GM21737 (cell line): ENCODE results near the gene STAC.

Source experiments
- ATAC-seq: cut with Tn5 transposase; IDR thresholded peaks from one replicate; pipeline ENCODE4 v1.9.1; 2021; ENCODE audit warnings: mild to moderate bottlenecking, moderate library complexity; ENCODE audit not compliant: unreplicated experiment

STAC gene, protein sequence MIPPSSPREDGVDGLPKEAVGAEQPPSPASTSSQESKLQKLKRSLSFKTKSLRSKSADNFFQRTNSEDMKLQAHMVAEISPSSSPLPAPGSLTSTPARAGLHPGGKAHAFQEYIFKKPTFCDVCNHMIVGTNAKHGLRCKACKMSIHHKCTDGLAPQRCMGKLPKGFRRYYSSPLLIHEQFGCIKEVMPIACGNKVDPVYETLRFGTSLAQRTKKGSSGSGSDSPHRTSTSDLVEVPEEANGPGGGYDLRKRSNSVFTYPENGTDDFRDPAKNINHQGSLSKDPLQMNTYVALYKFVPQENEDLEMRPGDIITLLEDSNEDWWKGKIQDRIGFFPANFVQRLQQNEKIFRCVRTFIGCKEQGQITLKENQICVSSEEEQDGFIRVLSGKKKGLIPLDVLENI

DNA sequence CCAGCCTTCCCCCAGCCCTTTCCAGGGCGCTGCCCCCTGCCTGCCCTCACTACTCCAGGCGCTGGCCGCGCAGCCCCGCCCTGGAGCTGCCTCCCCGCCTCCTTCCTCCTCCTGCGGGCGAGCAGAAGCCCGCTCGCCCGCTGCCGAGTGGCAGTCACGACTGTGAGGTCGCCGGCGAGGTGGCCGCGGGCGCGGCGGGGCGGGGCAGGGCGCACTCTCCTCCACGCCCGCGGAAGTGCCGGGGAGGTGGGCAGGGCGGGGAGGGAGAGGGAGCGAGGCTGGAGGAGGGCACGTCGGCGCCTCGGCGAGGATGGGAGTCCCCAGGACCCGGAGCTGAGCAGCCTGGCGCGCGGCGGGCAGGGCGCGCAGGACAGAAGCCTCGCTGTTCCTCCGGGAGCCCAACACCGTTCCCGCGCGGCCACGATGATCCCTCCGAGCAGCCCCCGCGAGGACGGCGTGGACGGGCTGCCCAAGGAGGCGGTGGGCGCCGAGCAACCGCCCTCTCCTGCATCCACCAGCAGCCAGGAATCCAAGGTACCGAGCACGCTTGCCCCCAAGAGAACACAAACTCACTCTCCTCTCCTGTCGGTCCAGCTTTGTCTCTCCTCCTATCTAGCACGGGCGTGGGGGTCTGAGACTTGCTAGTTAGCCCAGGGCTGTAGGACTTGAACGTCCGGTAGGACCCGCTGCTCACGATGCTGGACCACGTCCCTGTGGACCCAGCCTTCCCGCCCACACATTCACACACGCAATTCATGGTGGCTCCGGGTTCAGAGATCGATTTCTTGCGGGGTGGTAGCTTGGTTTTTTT is at the start of gene STAC:
Gene STAC (plus strand): TSS at position 284 of the 811 bp plus-strand sequence. CDS start 140 bp downstream, at position 424.
- no peak for ATAC-seq

- ATAC-seq: no peak
Observed at GRCh38 chr3:36332139-36332538, 48.2 kb upstream of the STAC start.

DNA sequence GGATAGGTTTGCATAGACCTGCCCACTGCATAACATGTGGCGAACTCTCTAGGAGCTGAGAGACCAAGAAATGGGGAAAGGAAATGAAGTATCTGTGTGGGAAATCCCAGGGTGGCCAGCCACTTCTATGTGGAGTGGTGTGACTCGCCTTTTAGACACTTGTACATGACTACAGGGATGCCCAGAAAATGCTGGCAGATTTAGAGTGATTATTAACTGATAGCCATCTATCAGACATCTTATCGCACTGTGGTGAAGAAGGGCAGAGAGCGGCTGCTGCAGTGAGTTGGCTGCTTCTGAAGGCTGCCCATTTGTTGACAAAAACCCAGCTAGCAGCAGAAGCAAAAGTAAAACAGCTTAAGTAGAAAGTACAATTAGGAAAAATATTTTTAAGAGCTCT is 18.1 kb upstream of the STAC start:
- ATAC-seq: no peak

DNA sequence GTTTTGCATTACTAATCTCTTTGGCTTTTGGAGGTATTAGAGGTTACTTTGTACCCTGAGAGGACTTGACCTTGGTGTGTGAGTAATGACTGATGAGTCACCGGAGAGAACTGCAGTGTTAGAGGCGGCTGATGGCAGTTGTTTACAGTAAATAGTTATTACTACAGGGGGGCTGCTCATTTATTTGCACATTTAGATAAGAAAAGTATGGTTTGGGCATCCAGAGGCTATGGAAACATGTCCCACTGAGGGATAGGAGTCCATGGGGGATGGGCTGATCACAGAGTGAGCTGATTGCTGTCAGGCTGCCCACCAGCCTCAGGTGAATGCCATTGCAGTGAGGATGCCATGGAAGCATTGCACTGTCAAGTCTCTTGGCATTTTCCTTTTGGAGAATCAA is 17.3 kb upstream of the STAC start:
- no peak for ATAC-seq

- ATAC-seq: no peak
Observed at GRCh38 chr3:36364260-36364659, 16.0 kb upstream of the STAC start.

DNA sequence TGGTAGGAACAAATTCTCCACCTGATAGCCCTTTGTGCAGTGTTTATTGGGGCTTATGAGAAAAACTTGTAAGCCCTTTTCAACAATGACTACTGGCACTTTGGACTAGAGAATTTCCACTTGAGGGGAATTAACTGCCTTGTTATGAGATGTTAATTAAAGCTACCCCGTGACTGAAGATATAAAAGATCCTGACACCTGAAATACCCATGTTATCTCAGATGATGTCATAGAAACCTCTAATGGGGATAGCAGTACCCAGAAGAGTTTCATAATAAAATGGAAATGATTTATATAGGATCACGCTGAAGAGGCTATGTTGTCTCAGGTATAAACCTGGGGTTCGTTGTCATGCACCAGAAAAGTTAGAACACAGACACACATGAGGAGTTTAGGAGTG is 14.5 kb upstream of the STAC start:
- no peak for ATAC-seq

DNA sequence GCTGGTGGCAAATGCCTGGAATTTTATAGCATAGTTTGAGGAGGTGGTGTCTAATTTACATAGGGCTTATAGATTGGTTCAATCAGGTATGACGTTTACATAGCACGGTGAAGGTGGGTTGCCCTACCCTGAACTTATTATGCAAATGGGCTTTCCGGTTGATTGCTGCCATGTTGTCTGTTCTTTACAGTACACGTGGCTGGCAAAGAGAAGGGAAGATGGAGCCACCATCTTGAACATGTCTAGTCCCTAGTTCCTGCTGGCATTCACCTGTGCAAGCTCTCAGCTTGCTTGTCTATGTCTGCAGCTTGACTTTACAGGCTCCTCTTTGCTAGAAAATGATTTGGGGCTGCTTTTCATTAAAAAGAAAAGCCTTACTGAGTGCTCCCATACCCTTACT is 14.0 kb upstream of the STAC start:
- ATAC-seq: no peak

DNA sequence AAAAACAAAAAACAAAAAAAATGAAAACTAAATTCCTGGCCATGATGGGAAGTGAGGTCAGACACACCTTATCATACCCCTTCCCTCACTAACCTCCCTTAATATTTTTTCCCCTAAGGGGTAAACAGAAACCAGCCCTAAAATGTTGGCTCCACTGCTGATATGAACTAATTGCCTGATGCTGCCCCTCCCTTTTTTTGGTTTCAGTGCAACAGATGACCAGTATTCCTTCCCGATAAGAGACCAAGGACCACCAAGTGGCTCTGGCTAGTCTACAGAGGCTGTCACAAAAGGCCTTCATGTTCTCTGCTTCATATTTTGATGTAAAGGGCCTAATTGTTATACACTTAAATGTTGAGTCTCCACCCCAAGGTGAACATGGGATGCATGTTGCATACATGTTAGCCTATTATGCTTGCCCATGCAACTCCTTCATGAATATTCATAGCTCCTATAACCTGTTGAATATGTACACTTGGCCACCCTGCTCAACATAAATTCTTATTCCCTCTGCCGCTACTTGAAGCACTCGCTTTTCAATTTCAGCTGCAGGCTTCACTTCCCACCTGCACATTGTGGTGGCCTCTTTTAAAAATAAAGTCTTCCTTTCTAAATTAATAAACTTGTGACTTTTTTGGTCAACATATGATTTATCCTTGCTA is 12.3 kb upstream of the STAC start:
- no peak for ATAC-seq

DNA sequence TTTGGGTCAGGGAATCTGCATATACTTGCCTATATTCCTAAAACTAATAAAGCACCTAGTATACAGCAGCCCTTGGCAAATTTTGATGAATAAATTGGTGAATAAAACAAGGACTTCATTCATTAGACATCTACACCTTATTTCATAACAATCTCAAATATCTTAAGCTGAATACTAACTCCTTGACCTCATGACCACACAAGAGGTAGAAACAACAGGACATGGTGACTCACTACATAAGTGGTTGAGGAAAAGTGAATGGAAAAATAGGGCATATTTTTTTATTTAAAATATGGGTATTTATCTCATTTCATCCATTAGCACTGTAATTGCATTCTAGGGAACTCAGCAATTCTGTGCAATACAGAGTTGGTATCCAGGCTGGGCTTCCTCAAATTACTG is 7.8 kb upstream of the STAC start:
- no peak for ATAC-seq

GRCh38 chr3:36373084-36373483 is 7.2 kb upstream of the STAC start:
- no peak for ATAC-seq

- no peak for ATAC-seq
Observed at GRCh38 chr3:36373666-36374065, 6.6 kb upstream of the STAC start.

GRCh38 chr3:36379872-36380220 is 458 bp upstream of the STAC start:
- ATAC-seq: no peak

DNA sequence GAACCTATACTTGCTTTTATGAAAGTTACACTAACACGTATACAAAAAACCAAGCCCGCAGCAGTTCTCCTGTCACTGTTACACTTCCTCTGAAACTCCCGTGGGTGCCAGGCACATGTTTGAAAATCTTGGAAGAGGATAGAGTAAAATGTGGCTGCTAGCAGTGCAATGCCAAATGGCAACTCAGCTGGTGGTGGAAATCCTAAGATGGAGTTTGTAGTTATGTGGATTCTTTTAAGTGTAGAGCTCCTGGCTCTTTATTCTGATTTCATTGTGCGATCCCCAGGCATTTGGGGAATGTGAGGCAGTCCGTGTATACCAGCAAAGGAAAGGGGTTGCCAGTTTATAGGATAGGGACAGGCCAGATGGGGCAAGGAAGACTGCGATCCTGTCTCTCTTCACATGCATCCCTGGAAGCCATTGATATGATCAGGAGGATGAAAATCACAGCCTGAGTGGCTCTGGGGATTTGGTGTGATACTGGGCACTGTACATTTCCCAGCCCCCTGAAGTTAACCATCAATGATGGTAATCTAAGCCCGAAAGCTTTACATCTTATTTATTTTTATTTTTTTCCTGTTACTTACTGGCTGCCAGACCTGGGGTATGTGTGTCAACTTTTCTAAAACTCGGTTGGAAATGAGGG is 1.1 kb downstream of the STAC start:
- no peak for ATAC-seq

DNA sequence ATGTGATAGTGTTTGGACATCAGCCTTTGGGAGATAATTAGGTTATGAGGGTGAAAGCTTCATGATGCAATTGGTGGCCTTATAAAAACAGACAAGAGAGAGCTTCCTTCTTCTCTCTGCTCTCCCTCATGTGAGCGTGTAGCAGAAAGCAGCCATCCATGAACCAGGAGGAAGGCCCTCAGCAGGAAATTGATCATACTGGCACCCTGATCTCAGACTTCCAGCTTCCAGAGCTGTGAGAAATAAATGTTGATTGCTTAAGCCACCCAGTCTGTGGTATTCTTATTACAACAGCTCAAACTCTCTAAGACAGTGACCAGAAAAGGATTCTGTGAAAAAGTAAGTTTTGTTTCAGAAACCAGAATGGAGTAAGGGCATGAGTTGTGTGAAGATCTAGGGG is 13.3 kb downstream of the STAC start:
- ATAC-seq: no peak

- no peak for ATAC-seq
Observed at GRCh38 chr3:36394176-36394575, 13.9 kb downstream of the STAC start.

GRCh38 chr3:36397841-36398240 is 17.5 kb downstream of the STAC start:
- ATAC-seq: no peak

- ATAC-seq: no peak
Observed at GRCh38 chr3:36399933-36400332, 19.6 kb downstream of the STAC start.

DNA sequence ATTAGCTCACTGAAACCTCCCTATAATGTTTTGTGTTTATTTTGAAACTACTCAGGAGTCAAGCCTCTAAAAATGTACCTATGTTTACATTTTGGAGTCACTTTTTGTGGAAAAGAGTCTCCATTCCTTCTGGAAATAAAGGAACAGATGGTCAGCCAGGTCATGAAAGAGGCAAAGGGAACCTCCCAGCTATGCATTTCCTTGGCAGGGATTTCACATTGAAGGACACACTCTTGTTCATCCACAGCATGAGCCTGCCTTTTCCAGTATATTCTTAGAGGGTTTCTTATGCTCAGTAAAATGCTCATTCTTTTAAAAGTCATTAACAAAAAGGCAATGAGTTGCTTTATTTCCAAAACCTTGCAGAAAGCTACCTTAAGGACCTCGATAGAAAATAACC is 20.8 kb downstream of the STAC start:
- ATAC-seq: no peak

- ATAC-seq: no peak
Observed at GRCh38 chr3:36403661-36404060, 23.4 kb downstream of the STAC start.

- ATAC-seq: no peak
Observed at GRCh38 chr3:36405190-36405589, 24.9 kb downstream of the STAC start.

- ATAC-seq: no peak
Observed at GRCh38 chr3:36408146-36408545, 27.8 kb downstream of the STAC start.
